Lower leg skin (tissue), 3 donors: Measurements from ENCODE around the gene EGFL8.

Experiments used
- CTCF ChIP-seq, 3 donors: fragments of 450-650 bp; IDR thresholded peaks; one replicate each; pipeline ENCODE4 v1.5.1; 2016; ENCODE audit warnings: antibody characterized with exemption in 3 of 3, mild to moderate bottlenecking in 3 of 3, moderate library complexity in 2 of 3
- POLR2A ChIP-seq, 2 donors: fragments of 450-650 bp; IDR thresholded peaks; one replicate each; pipeline ENCODE4 v1.6.1; 2016 to 2017; ENCODE audit warnings: antibody characterized with exemption in 2 of 2, mild to moderate bottlenecking in 1 of 2, moderate library complexity in 1 of 2

- TF ChIP-seq POLR2A (IDR thresholded peaks at IDR 0.05) (no peak), CTCF (IDR thresholded peaks at IDR 0.05) (no peak)
Observed at GRCh38 chr6:32177183-32177787, 12.9 kb downstream of the EGFL8 start.
